Smooth muscle cell (in vitro differentiated cells): Measurements from ENCODE around the gene MACO1. TPM values are rescaled to one million over a fixed set of nuclear protein-coding genes. Genes with fewer than 3 reads are reported as not detected.

Experiments
- DNase-seq: peaks from one replicate; lab custom pipeline; 2025; ENCODE audit not compliant: unreplicated experiment; lab: John Stamatoyannopoulos, UW
- H2AFZ ChIP-seq: fragments of 200-600 bp; sonication (generic); 2 replicates; pipeline ENCODE4 v1.6.0; 2016; ENCODE audit warnings: antibody characterized with exemption, low read depth, mild to moderate bottlenecking
- H3F3A ChIP-seq: fragments of 200-600 bp; sonication (generic); 2 replicates; pipeline ENCODE4 v1.6.0; 2017; ENCODE audit warnings: antibody characterized with exemption, low read depth
- H3K27ac ChIP-seq: fragments of 200-600 bp; sonication (generic); 2 replicates; pipeline ENCODE4 v1.5.1; 2016; ENCODE audit warnings: low read depth, mild to moderate bottlenecking
- H3K27me3 ChIP-seq: fragments of 200-600 bp; sonication (generic); 2 replicates; pipeline ENCODE4 v1.6.1; 2016; ENCODE audit warnings: low read depth, mild to moderate bottlenecking
- H3K36me3 ChIP-seq: fragments of 200-600 bp; sonication (generic); 2 replicates; pipeline ENCODE4 v1.5.1; 2016; ENCODE audit warnings: low read depth
- H3K4me1 ChIP-seq: fragments of 200-600 bp; sonication (generic); 2 replicates; pipeline ENCODE4 v1.5.1; 2016; ENCODE audit warnings: low read depth
- H3K4me2 ChIP-seq: fragments of 200-600 bp; sonication (generic); 2 replicates; pipeline ENCODE4 v1.6.0; 2016; ENCODE audit warnings: mild to moderate bottlenecking
- H3K4me3 ChIP-seq: fragments of 200-600 bp; sonication (generic); 2 replicates; pipeline ENCODE4 v1.5.1; 2016; ENCODE audit warnings: mild to moderate bottlenecking
- H3K79me2 ChIP-seq: fragments of 200-600 bp; sonication (generic); 2 replicates; pipeline ENCODE4 v1.6.0; 2016; ENCODE audit warnings: low read depth, mild to moderate bottlenecking
- H3K9ac ChIP-seq: fragments of 200-600 bp; sonication (generic); 2 replicates; pipeline ENCODE4 v1.6.0; 2016; ENCODE audit warnings: low read depth
- H3K9me3 ChIP-seq: fragments of 200-600 bp; sonication (generic); replicated peaks from 2 replicates; pipeline ENCODE4 v1.5.1; 2016; ENCODE audit warnings: low read depth
- H4K20me1 ChIP-seq: fragments of 200-600 bp; sonication (generic); 2 replicates; pipeline ENCODE4 v1.6.0; 2016; ENCODE audit warnings: low read depth
- CTCF ChIP-seq: fragments of 200-600 bp; sonication (generic); IDR thresholded peaks from 2 replicates; pipeline ENCODE4 v1.5.1; 2017; ENCODE audit warnings: borderline replicate concordance, mild to moderate bottlenecking, antibody characterized with exemption; ENCODE audit not compliant: insufficient read depth, poor library complexity, severe bottlenecking
- WGBS: methylation state at CpG from one replicate; pipeline ENCODE4 v1.1.7; 2016; ENCODE audit warnings: low lambda C conversion rate; 5-methylcytosine and 5-hydroxymethylcytosine counted together
- polyA plus RNA-seq: library from polyadenylated mRNA; unstranded; fragments of >200 nt; fragmentation: Nextera tagmentation; extraction: Ambion mirVana; gene quantifications from 2 replicates; pipeline ENCODE4 v1.2.1, GENCODE V29; 2016
- total RNA-seq: library from RNA; depleted of rRNA; stranded (reverse); fragments of >200 nt; gene quantifications from 2 replicates; pipeline ENCODE4 v1.2.3, GENCODE V29; 2014

The MACO1 gene
- total and polyA plus RNA-seq, 2 experiments from 2014 or later = 19.8 to 29.8 TPM

GRCh38 chr1:25528881-25529517 lies 98.3 kb downstream of the MACO1 start:
- Histone ChIP-seq H3K36me3 (no peaks in the 10 kb centered on the region), H3K9ac (no peak overlapping the region), H2AFZ (no peak overlapping the region), H3K27me3 (no peaks in the 10 kb centered on the region), H3K27ac (no peak overlapping the region), H3K79me2 (no peaks in the 10 kb centered on the region), H3K4me3 (no peak overlapping the region), H3K9me3 (no peaks in the 10 kb centered on the region), H4K20me1 (no peaks in the 10 kb centered on the region), H3F3A (no peaks in the 10 kb centered on the region), H3K4me1 (no peaks in the 10 kb centered on the region), H3K4me2 (no peak overlapping the region)
- no peak for DNase-seq
- WGBS = 88% methylated on average over 7 of the region's 7 CpGs
- TF ChIP-seq CTCF = no peak

- Histone ChIP-seq H2AFZ (no peak overlapping the region), H3K79me2 (no peaks in the 10 kb centered on the region), H3K4me2 (no peak overlapping the region), H3K4me1 (no peaks in the 10 kb centered on the region), H3F3A (no peaks in the 10 kb centered on the region), H3K9me3 (no peaks in the 10 kb centered on the region), H3K9ac (no peak overlapping the region), H3K27me3 (no peaks in the 10 kb centered on the region), H3K36me3 (no peaks in the 10 kb centered on the region), H3K4me3 (no peak overlapping the region), H3K27ac (no peak overlapping the region), H4K20me1 (no peaks in the 10 kb centered on the region)
- DNase-seq = no peak
- 89% methylated on average over 13 of the region's 18 CpGs for WGBS
- no peak for TF ChIP-seq CTCF
These were observed 99.0 kb downstream of the MACO1 start for GRCh38 chr1:25529518-25530185.

- Histone ChIP-seq H3K36me3 (no peaks in the 10 kb centered on the region), H3K79me2 (no peaks in the 10 kb centered on the region), H3K4me3 (no peak overlapping the region), H4K20me1 (no peaks in the 10 kb centered on the region), H3K9ac (no peak overlapping the region), H3K9me3 (no peaks in the 10 kb centered on the region), H2AFZ (no peak overlapping the region), H3K4me1 (no peaks in the 10 kb centered on the region), H3K27ac (no peak overlapping the region), H3K4me2 (no peak overlapping the region), H3F3A (no peaks in the 10 kb centered on the region), H3K27me3 (no peaks in the 10 kb centered on the region)
- DNase-seq = no peak
- WGBS = 91% methylated on average over 21 of the region's 22 CpGs
- no peak for TF ChIP-seq CTCF
These were observed 99.7 kb downstream of the MACO1 start for GRCh38 chr1:25530186-25531081.
